Nephron progenitor cell (in vitro differentiated cells): ENCODE measurements around the gene INPP5D.

Experiments used
- DNase-seq: peaks from one replicate; pipeline ENCODE4 v3.0.0; 2021
- H3K27ac Mint-ChIP-seq: 2 replicates; pipeline ENCODE4 v1.8.0; 2021; ENCODE audit warnings: mild to moderate bottlenecking, moderate library complexity, mixed read lengths
- H3K27me3 Mint-ChIP-seq: 2 replicates; pipeline ENCODE4 v1.8.0; 2021; ENCODE audit warnings: mild to moderate bottlenecking, low read depth, mixed read lengths; ENCODE audit not compliant: poor library complexity
- H3K36me3 Mint-ChIP-seq: 2 replicates; pipeline ENCODE4 v1.8.0; 2021; ENCODE audit warnings: low read depth, mixed read lengths
- H3K4me1 Mint-ChIP-seq: 2 replicates; pipeline ENCODE4 v1.8.0; 2021; ENCODE audit warnings: mixed read lengths
- H3K4me3 Mint-ChIP-seq: 2 replicates; pipeline ENCODE4 v1.8.0; 2021; ENCODE audit warnings: mild to moderate bottlenecking, moderate library complexity, mixed read lengths
- H3K9me3 Mint-ChIP-seq: 2 replicates; pipeline ENCODE4 v1.8.0; 2021; ENCODE audit warnings: mild to moderate bottlenecking, moderate library complexity, mixed read lengths
- CTCF ChIP-seq: fragments of 200-600 bp; sonication (generic); IDR thresholded peaks from 2 replicates; pipeline ENCODE4 v1.5.0; 2021; ENCODE audit warnings: antibody characterized with exemption

Gene INPP5D

GRCh38 chr2:233072838-233073237 is 12.7 kb downstream of the INPP5D start:
- H3K27me3 Mint-ChIP-seq: peaks cover 7% of the 10 kb centered on the region
- TF ChIP-seq CTCF: no peak
- peaks cover 3% of the 10 kb centered on the region for H3K4me1 Mint-ChIP-seq
- no peaks in the 10 kb centered on the region for H3K36me3 Mint-ChIP-seq
- no peak overlapping the region for H3K27ac Mint-ChIP-seq
- no peak overlapping the region for H3K4me3 Mint-ChIP-seq
- no peak for DNase-seq
- peaks cover 9% of the 10 kb centered on the region for H3K9me3 Mint-ChIP-seq

GRCh38 chr2:233074106-233074505 is 14.0 kb downstream of the INPP5D start:
- Mint-ChIP-seq H3K4me3 (no peak overlapping the region), H3K36me3 (no peaks in the 10 kb centered on the region), H3K27me3 (peaks cover 4% of the 10 kb centered on the region), H3K27ac (no peak overlapping the region), H3K9me3 (peaks cover 9% of the 10 kb centered on the region), H3K4me1 (no peaks in the 10 kb centered on the region)
- TF ChIP-seq CTCF: no peak
- DNase-seq: no peak

DNA sequence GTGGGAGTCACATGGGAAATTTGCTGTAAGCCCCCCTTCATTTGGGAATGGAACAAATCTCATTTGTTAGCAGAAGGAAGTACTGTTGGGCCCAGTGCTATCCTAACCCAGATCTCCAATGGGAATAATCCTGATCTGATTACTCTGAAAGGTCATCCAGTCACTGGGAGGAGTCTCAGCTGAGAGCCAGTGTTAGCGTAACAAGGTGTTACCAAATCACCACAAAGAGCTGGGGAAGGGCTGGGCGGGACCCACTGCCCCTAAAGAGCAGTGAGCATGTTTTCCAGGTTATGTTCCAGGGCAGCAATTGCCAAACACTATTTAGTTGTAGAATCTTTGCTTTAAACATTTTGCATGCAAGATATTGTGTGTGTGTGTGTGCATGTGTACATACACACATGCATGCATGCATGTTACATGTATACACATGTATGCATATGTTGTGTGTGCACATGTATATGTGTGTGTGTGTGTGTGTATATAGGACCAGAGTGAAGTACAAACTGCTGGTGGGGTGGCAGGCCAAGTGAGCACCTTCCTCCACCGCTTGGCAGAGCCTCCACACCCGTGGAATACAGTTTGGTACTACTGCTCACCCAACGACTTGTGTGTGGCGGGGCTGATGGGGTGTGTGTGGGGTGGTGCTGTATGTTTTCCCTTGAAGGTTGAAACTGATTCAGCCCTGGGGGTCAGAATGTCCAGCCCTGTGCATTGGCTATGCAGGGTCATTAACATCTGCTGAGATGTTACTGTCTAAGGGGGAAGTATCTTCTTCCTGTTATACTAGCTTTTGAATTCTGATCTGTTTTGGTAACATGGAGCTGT is 15.2 kb downstream of the INPP5D start:
- no peak for TF ChIP-seq CTCF
- no peak overlapping the region for H3K27ac Mint-ChIP-seq
- H3K27me3 Mint-ChIP-seq: no peaks in the 10 kb centered on the region
- no peaks in the 10 kb centered on the region for H3K36me3 Mint-ChIP-seq
- no peak for DNase-seq
- no peak overlapping the region for H3K4me3 Mint-ChIP-seq
- peaks cover 8% of the 10 kb centered on the region for H3K4me1 Mint-ChIP-seq
- peaks cover 9% of the 10 kb centered on the region for H3K9me3 Mint-ChIP-seq

GRCh38 chr2:233075966-233076339 is 15.8 kb downstream of the INPP5D start:
- Mint-ChIP-seq H3K4me3 (no peak overlapping the region), H3K27me3 (no peaks in the 10 kb centered on the region), H3K4me1 (peaks cover 11% of the 10 kb centered on the region), H3K9me3 (peaks cover 9% of the 10 kb centered on the region), H3K27ac (no peak overlapping the region), H3K36me3 (no peaks in the 10 kb centered on the region)
- no peak for TF ChIP-seq CTCF
- no peak for DNase-seq

GRCh38 chr2:233076749-233077148 is 16.6 kb downstream of the INPP5D start:
- Mint-ChIP-seq H3K27me3 (no peaks in the 10 kb centered on the region), H3K27ac (no peak overlapping the region), H3K4me1 (peaks cover 18% of the 10 kb centered on the region), H3K4me3 (no peak overlapping the region), H3K36me3 (no peaks in the 10 kb centered on the region), H3K9me3 (peaks cover 7% of the 10 kb centered on the region)
- TF ChIP-seq CTCF: no peak
- no peak for DNase-seq

GRCh38 chr2:233079473-233079877 is 19.3 kb downstream of the INPP5D start:
- DNase-seq: no peak
- no peak for TF ChIP-seq CTCF
- Mint-ChIP-seq H3K9me3 (no peaks in the 10 kb centered on the region), H3K27ac (no peak overlapping the region), H3K4me1 (peaks cover 44% of the 10 kb centered on the region), H3K36me3 (no peaks in the 10 kb centered on the region), H3K4me3 (no peak overlapping the region), H3K27me3 (peaks cover 3% of the 10 kb centered on the region)
